HepG2 (cell line): ENCODE data around the gene RNU11. TPM values are rescaled to one million over a fixed set of nuclear protein-coding genes. Genes with fewer than 3 reads are reported as not detected.
A peak's percentile ranks its signal among the peaks of the same experiment; 100 is the strongest.

Source experiments
- ETV5 ChIP-seq: IDR thresholded peaks from 2 replicates; pipeline ENCODE4 v1.6.1; 2018; ENCODE audit warnings: missing biosample characterization, missing genetic modification reagents, inconsistent platforms, borderline replicate concordance
- GABPA ChIP-seq, 2 experiments: IDR thresholded peaks; 2 replicates each; pipeline ENCODE4 v1.6.1; 2011 to 2016; ENCODE audit warnings: low read depth in 2 of 2, low read length in 1 of 2, missing biosample characterization in 1 of 2, missing genetic modification characterization in 1 of 2
- KDM2A ChIP-seq: sonication (generic); formaldehyde crosslinking; IDR thresholded peaks from 2 replicates; pipeline ENCODE4 v1.4.0; 2020; ENCODE audit warnings: low read depth, missing genetic modification reagents, borderline replicate concordance
- MTF2 ChIP-seq: sonication (generic); formaldehyde crosslinking; IDR thresholded peaks from 2 replicates; pipeline ENCODE4 v1.5.0; 2020; ENCODE audit warnings: missing genetic modification reagents, borderline replicate concordance
- MXI1 ChIP-seq: IDR thresholded peaks from 3 replicates; pipeline ENCODE4 v1.6.1; 2012; ENCODE audit warnings: low read depth, low read length, inconsistent platforms, borderline replicate concordance
- NR2F1 ChIP-seq, 2 experiments: fragments of 450-650 bp in 1 of 2; formaldehyde crosslinking in 1 of 2; IDR thresholded peaks; 2 replicates each; pipeline versions ENCODE4 v1.5.0 to v1.6.1; 2016 to 2020; ENCODE audit warnings: mild to moderate bottlenecking in 1 of 2, missing compliant biosample characterization in 1 of 2, missing genetic modification reagents in 1 of 2, moderate library complexity in 1 of 2
- PATZ1 ChIP-seq: sonication (generic); formaldehyde crosslinking; IDR thresholded peaks from 2 replicates; pipeline ENCODE4 v1.4.0; 2020; ENCODE audit warnings: missing genetic modification reagents
- SIN3A ChIP-seq: IDR thresholded peaks from 2 replicates; pipeline ENCODE4 v1.6.1; 2011; ENCODE audit warnings: low read depth, mild to moderate bottlenecking, control low read depth, low read length, borderline replicate concordance
- STAG1 ChIP-seq: sonication (generic); formaldehyde crosslinking; IDR thresholded peaks from 2 replicates; pipeline ENCODE4 v1.4.0; 2020; ENCODE audit warnings: missing genetic modification reagents
- TAF1 ChIP-seq: sonication (generic); formaldehyde crosslinking; IDR thresholded peaks from 2 replicates; pipeline ENCODE4 v1.4.0; 2020; ENCODE audit warnings: missing genetic modification reagents
- U2AF1 ChIP-seq: fragments of 200-400 bp; formaldehyde crosslinking; optimal IDR thresholded peaks from 2 replicates; pipeline ENCODE3; 2017; ENCODE audit warnings: mild to moderate bottlenecking, low read depth, low read length
- ZBTB38 ChIP-seq: sonication (generic); formaldehyde crosslinking; IDR thresholded peaks from 2 replicates; pipeline ENCODE4 v1.5.1; 2020; ENCODE audit warnings: mild to moderate bottlenecking, missing genetic modification reagents
- ZBTB40 ChIP-seq, 2 experiments: fragments of 450-650 bp in 1 of 2; sonication (generic) in 1 of 2; formaldehyde crosslinking in 1 of 2; IDR thresholded peaks; 2 replicates each; pipeline versions ENCODE4 v1.6.1 to v1.8.0; 2016 to 2022; ENCODE audit warnings: antibody characterized with exemption in 1 of 2, mild to moderate bottlenecking in 1 of 2, missing genetic modification reagents in 1 of 2
- ZMYM2 ChIP-seq: sonication (generic); formaldehyde crosslinking; IDR thresholded peaks from 2 replicates; pipeline ENCODE4 v1.8.0; 2022; ENCODE audit warnings: mild to moderate bottlenecking, missing genetic modification reagents
- ZNF205 ChIP-seq: IDR thresholded peaks from 2 replicates; pipeline ENCODE4 v1.6.1; 2018; ENCODE audit warnings: missing biosample characterization, missing genetic modification reagents
- ZNF225 ChIP-seq: sonication (generic); formaldehyde crosslinking; IDR thresholded peaks from 2 replicates; pipeline ENCODE4 v1.4.0; 2020; ENCODE audit warnings: mild to moderate bottlenecking, missing genetic modification reagents
- ZNF546 ChIP-seq: sonication (generic); formaldehyde crosslinking; conservative IDR thresholded peaks from 2 replicates; pipeline ENCODE4 v1.8.1; 2023; ENCODE audit warnings: mild to moderate bottlenecking, missing genetic modification reagents
- ZNF83 ChIP-seq: sonication (generic); formaldehyde crosslinking; IDR thresholded peaks from 2 replicates; pipeline ENCODE4 v1.4.0; 2020; ENCODE audit warnings: missing genetic modification reagents, mild to moderate bottlenecking, borderline replicate concordance
- ZSCAN31 ChIP-seq: sonication (generic); formaldehyde crosslinking; IDR thresholded peaks from 2 replicates; pipeline ENCODE4 v1.5.0; 2020; ENCODE audit warnings: low read depth, mild to moderate bottlenecking, missing genetic modification reagents
- polyA plus RNA-seq, 8 experiments: library from polyadenylated mRNA; depleted of rRNA in 3 of 8; stranded (reverse) in 7 of 8; unstranded in 1 of 8; fragments of >200 nt; fragmentation: Illumina TruSeq in 4 of 8; extraction: Trizol in 4 of 8; gene quantifications; 2 replicates each; pipeline versions ENCODE4 v1.2.1 to v1.2.3, GENCODE V29; 2011 to 2016; ENCODE audit warnings: low read depth in 4 of 8, missing spikeins in 1 of 8, mixed read lengths in 1 of 8; ENCODE audit not compliant: insufficient read depth in 1 of 8
- total RNA-seq, 5 experiments: library from RNA; depleted of rRNA; stranded (reverse); fragments of >200 nt; fragmentation: Illumina TruSeq; extraction: Trizol; gene quantifications; 2 replicates each; pipeline ENCODE4 v1.2.3, GENCODE V29; 2016; ENCODE audit warnings: low read depth in 1 of 5

The RNU11 gene
- total and polyA plus RNA-seq, 2 of the 13 experiments (the other 11 are each of a cell fraction or from before 2014, with no cell fraction given): not detected

GRCh38 chr1:28648008-28648473, 359 bp upstream of the RNU11 start (continued):
- TF ChIP-seq ZNF225 (CRISPR knock-in tag): peak; percentile 18; the same call in 1 of the 2 replicates
- TF ChIP-seq ZNF83 (CRISPR knock-in tag): 0 out of 2 replicates have a peak, but pooled peaks have one; percentile 53
- TF ChIP-seq ZSCAN31: no peak
- no peak for TF ChIP-seq ZNF205
- no peak for TF ChIP-seq PATZ1 (CRISPR knock-in tag)
- no peak for TF ChIP-seq MTF2 (CRISPR knock-in tag)
- no peak for TF ChIP-seq ZBTB40 (IDR thresholded peaks at IDR 0.05)
- TF ChIP-seq ZBTB40 (CRISPR knock-in tag; IDR thresholded peaks at IDR 0.05): 0 out of 2 replicates have a peak, but pooled peaks have one; percentile 24
- TF ChIP-seq GABPA (IDR thresholded peaks at IDR 0.05; ENCODE audit: low read depth, low read length): peak; percentile 50
- peak; percentile 86 for TF ChIP-seq GABPA (CRISPR knock-in tag; IDR thresholded peaks at IDR 0.05; ENCODE audit: low read depth)
- TF ChIP-seq STAG1 (CRISPR knock-in tag): no peak
- TF ChIP-seq ETV5 (CRISPR knock-in tag): peak; percentile 75; the same call in 1 of the 2 replicates
- peak; percentile 75; the same call in 1 of the 2 replicates for TF ChIP-seq TAF1 (CRISPR knock-in tag)
- peak; percentile 54; the same call in 1 of the 2 replicates for TF ChIP-seq KDM2A (CRISPR knock-in tag)
- no peak for TF ChIP-seq U2AF1
- TF ChIP-seq MXI1: peak; percentile 46; the same call in 2 of the 3 replicates
- TF ChIP-seq ZBTB38 (CRISPR knock-in tag): peak; percentile 71
- TF ChIP-seq ZMYM2 (CRISPR knock-in tag): no peak
- TF ChIP-seq SIN3A: no peak
- peak; percentile 57; the same call in 1 of the 2 replicates for TF ChIP-seq ZNF546
- TF ChIP-seq NR2F1 (CRISPR knock-in tag; IDR thresholded peaks at IDR 0.05): peak; percentile 64 to 93
